ENCODE data around the gene USP8. TPM values are rescaled to one million over a fixed set of nuclear protein-coding genes. Genes with fewer than 3 reads are reported as not detected.
"Not testable (repeated sequence)": the region's sequence is repeated elsewhere in the genome, so short reads cannot be mapped to it uniquely, and the experiment has no call there.

Gene USP8
- total and polyA plus RNA-seq, 2 donors (not counting 1 experiment from before 2014, with no cell fraction given) = 25.7 to 126 TPM

GRCh38 chr15:50390554-50391264 lies 33.5 kb upstream of the USP8 start:
- Histone ChIP-seq H3K4me1 (ENCODE audit: control insufficient read depth in 2 of 2, insufficient read depth in 2 of 2, low read length in 2 of 2) (peaks cover 5% of the 10 kb centered on the region in 2 donors), H3K9ac (ENCODE audit: low read length) (no peak overlapping the region), H3K4me3 (ENCODE audit: control extremely low read depth in 1 of 5, extremely low read depth in 1 of 5, insufficient read depth in 1 of 5, low read depth in 2 of 5, low read length in 4 of 5) (no peak overlapping the region), H3K36me3 (replicated peaks in 1 of 2; ENCODE audit: control extremely low read depth in 1 of 2, control insufficient read depth in 1 of 2, extremely low read depth in 1 of 2, insufficient read depth in 2 of 2, low read length in 1 of 2) (no peaks in the 10 kb centered on the region), H3K4me2 (replicated peaks; ENCODE audit: low read depth, low read length, poor library complexity, severe bottlenecking) (no peak overlapping the region), H4K20me1 (ENCODE audit: control insufficient read depth, insufficient read depth, low read length, poor library complexity, severe bottlenecking) (no peaks in the 10 kb centered on the region), H3K9me3 (ENCODE audit: control extremely low read depth in 1 of 3, control insufficient read depth in 2 of 3, insufficient read depth in 1 of 3, low read length in 2 of 3) (no peaks in the 10 kb centered on the region), H3K27ac (ENCODE audit: low read length in 2 of 2) (no peak overlapping the region), H3K79me2 (ENCODE audit: control insufficient read depth, insufficient read depth, low read length) (no peaks in the 10 kb centered on the region), H3K27me3 (replicated peaks in 1 of 4; ENCODE audit: control extremely low read depth in 1 of 4, control insufficient read depth in 3 of 4, insufficient read depth in 4 of 4, low read length in 3 of 4) (no peaks in the 10 kb centered on the region), H2AFZ (ENCODE audit: insufficient read depth, low read depth, low read length, poor library complexity, severe bottlenecking) (no peak overlapping the region)
- ChIA-PET POLR2A (no interaction called here), CTCF (no interaction called here)
- Mint-ChIP-seq H3K27me3 (no peaks in the 10 kb centered on the region), H3K9me3 (ENCODE audit: insufficient read depth) (no peaks in the 10 kb centered on the region), H3K4me3 (no peak overlapping the region), H3K4me1 (peaks cover 7% of the 10 kb centered on the region), H3K27ac (no peak overlapping the region)
- WGBS (ENCODE audit: insufficient coverage) = 67% methylated on average over 1 of the region's 4 CpGs
- TF ChIP-seq EZH2 (IDR thresholded peaks at IDR 0.05; ENCODE audit: borderline replicate concordance, insufficient read depth, low read depth, low read length, poor library complexity, severe bottlenecking) (no peak), CTCF (IDR thresholded peaks at IDR 0.05) (no peak)
- DNase-seq (no peak), ATAC-seq (ENCODE audit: low read depth) (peak; percentile 14)
- intact Hi-C loops (cut with micrococcal nuclease) = no loop called here

- intact Hi-C loops (cut with micrococcal nuclease); H3K27ac ChIP-seq (ENCODE audit: low read length in 2 of 2); POLR2A ChIA-PET; H3K79me2 ChIP-seq (ENCODE audit: control insufficient read depth, insufficient read depth, low read length); H3K36me3 ChIP-seq (replicated peaks in 1 of 2; ENCODE audit: control extremely low read depth in 1 of 2, control insufficient read depth in 1 of 2, extremely low read depth in 1 of 2, insufficient read depth in 2 of 2, low read length in 1 of 2); H3K4me3 Mint-ChIP-seq; H3K9ac ChIP-seq (ENCODE audit: low read length); CTCF ChIA-PET; H3K9me3 ChIP-seq (ENCODE audit: control extremely low read depth in 1 of 3, control insufficient read depth in 2 of 3, insufficient read depth in 1 of 3, low read length in 2 of 3); H2AFZ ChIP-seq (ENCODE audit: insufficient read depth, low read depth, low read length, poor library complexity, severe bottlenecking); DNase-seq; H4K20me1 ChIP-seq (ENCODE audit: control insufficient read depth, insufficient read depth, low read length, poor library complexity, severe bottlenecking); ATAC-seq (ENCODE audit: low read depth); H3K9me3 Mint-ChIP-seq (ENCODE audit: insufficient read depth); H3K4me3 ChIP-seq (ENCODE audit: control extremely low read depth in 1 of 5, extremely low read depth in 1 of 5, insufficient read depth in 1 of 5, low read depth in 2 of 5, low read length in 4 of 5); H3K4me1 Mint-ChIP-seq; H3K4me2 ChIP-seq (replicated peaks; ENCODE audit: low read depth, low read length, poor library complexity, severe bottlenecking); H3K27me3 Mint-ChIP-seq; H3K4me1 ChIP-seq (ENCODE audit: control insufficient read depth in 2 of 2, insufficient read depth in 2 of 2, low read length in 2 of 2); H3K27me3 ChIP-seq (replicated peaks in 1 of 4; ENCODE audit: control extremely low read depth in 1 of 4, control insufficient read depth in 3 of 4, insufficient read depth in 4 of 4, low read length in 3 of 4): not testable (repeated sequence)
- 100% methylated on average over 3 of the region's 4 CpGs for WGBS (ENCODE audit: insufficient coverage)
- H3K27ac Mint-ChIP-seq = peak overlapping the region; percentile 53
Observed at GRCh38 chr15:50391561-50391960, 32.6 kb upstream of the USP8 start.

Measured in B cell (primary cell).